Spleen (tissue), 3 donors: ENCODE measurements around the gene ZNF385B.

ENCODE experiments used
- POLR2A ChIP-seq, 3 donors: fragments of 450-650 bp; IDR thresholded peaks; one replicate each; pipeline ENCODE4 v1.5.1; 2017; ENCODE audit warnings: antibody characterized with exemption in 3 of 3, mild to moderate bottlenecking in 1 of 3
- POLR2AphosphoS5 ChIP-seq, 3 donors: sonication (generic); formaldehyde crosslinking; IDR thresholded peaks; one replicate each; pipeline ENCODE4 v1.5.1; 2017; ENCODE audit warnings: antibody characterized with exemption in 3 of 3

DNA sequence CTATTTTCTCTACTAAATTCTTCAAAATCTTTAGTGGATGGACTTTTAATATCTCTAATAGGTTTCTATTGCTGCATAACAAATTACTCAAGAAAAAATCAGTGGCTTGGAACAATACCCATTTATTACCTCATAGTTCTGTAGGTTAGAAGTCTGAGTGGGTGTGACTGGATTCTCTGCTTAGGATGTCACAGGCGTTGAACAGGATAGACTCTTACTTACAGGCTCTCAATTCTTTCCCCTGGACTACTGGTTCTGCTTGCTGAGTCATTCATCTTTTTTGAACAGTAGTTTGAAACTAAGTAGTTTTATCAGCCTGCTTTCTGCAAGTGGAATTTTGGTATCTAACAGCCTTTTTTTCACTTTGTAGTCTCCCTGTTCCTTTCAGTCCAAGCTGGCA, 265.4 kb downstream of the ZNF385B start:
- no peak for TF ChIP-seq POLR2A (IDR thresholded peaks at IDR 0.05)
- TF ChIP-seq POLR2AphosphoS5 (IDR thresholded peaks at IDR 0.05): no peak
